ENCODE data around the gene REELD1. TPM values are rescaled to one million over a fixed set of nuclear protein-coding genes. Genes with fewer than 3 reads are reported as not detected.

Gene REELD1
- total and polyA plus RNA-seq, 2 of the 4 experiments (the other 2 are of a cell fraction): not detected

DNA sequence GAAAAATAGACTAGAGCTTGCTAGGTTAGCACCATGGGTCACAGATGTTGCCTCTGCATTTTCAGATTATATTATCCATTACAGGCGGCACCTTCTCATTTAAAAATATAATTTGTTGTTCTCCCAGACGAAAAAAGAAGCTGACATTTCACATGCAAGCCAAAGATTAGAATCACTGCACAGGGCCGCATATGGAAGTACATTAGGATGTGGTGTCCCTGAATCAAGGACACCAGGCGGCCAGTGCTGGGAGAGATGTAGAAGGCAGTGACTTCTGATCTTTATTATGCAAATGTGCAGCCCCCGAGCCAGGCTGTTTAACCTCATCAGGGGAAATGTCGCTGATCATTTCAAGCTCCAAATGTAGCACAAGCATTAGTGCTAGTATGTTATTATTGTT, 22.8 kb downstream of the REELD1 start:
- intact Hi-C loops (cut with micrococcal nuclease) (no loop called here), dilution Hi-C loops (cut with HindIII; ENCODE audit: low sequenced_read_pairs, unreplicated experiment) (no loop called here), in situ Hi-C loops (cut with MboI; ENCODE audit: low sequenced_read_pairs) (no loop called here)
- Histone ChIP-seq H3K79me1 (ENCODE audit: low read depth in 1 of 2, low read length in 2 of 2) (no peaks in the 10 kb centered on the region), H3K4me1 (ENCODE audit: control insufficient read depth, insufficient read depth, low read length) (peaks cover 2% of the 10 kb centered on the region), H2BK5ac (ENCODE audit: low read depth, low read length, poor library complexity, severe bottlenecking) (no peak overlapping the region), H4K91ac (ENCODE audit: insufficient read depth, low read depth, low read length) (no peak overlapping the region), H3K9me3 (ENCODE audit: control insufficient read depth, insufficient read depth, low read length) (peaks cover 3% of the 10 kb centered on the region; the same call in 1 of the 2 replicates), H3K4me2 (ENCODE audit: low read depth, low read length) (no peak overlapping the region), H3K18ac (ENCODE audit: low read depth, low read length) (no peak overlapping the region), H3K27me3 (ENCODE audit: control insufficient read depth, insufficient read depth, low read length) (no peaks in the 10 kb centered on the region), H3K27ac (ENCODE audit: insufficient read depth, low read length) (no peak overlapping the region), H3K36me3 (ENCODE audit: control insufficient read depth, insufficient read depth, low read length) (no peaks in the 10 kb centered on the region), H4K5ac (ENCODE audit: low read depth, low read length) (no peak overlapping the region), H3K23ac (ENCODE audit: low read depth, low read length) (no peak overlapping the region), H2AFZ (replicated peaks; ENCODE audit: low read length, poor library complexity) (no peak overlapping the region), H2AK9ac (replicated peaks; ENCODE audit: low read depth, low read length, poor library complexity) (no peak overlapping the region), H3K4ac (ENCODE audit: low read depth, low read length) (no peak overlapping the region), H3K9me1 (ENCODE audit: insufficient read depth, low read length) (peaks cover 4% of the 10 kb centered on the region; the same call in 1 of the 2 replicates), H2BK15ac (ENCODE audit: low read depth, low read length) (no peak overlapping the region), H3K14ac (replicated peaks; ENCODE audit: low read depth, low read length) (no peak overlapping the region), H2BK120ac (ENCODE audit: low read depth, low read length) (no peak overlapping the region), H3K4me3 (ENCODE audit: insufficient read depth, low read depth, low read length) (no peak overlapping the region), H3K9ac (ENCODE audit: low read depth, low read length) (no peak overlapping the region), H3K56ac (ENCODE audit: extremely low read depth, insufficient read depth, low read length) (no peak overlapping the region), H2AK5ac (ENCODE audit: low read depth, low read length) (no peak overlapping the region), H2BK20ac (ENCODE audit: low read depth, low read length) (no peak overlapping the region), H4K8ac (ENCODE audit: low read depth in 2 of 2, low read length in 2 of 2) (no peak overlapping the region), H4K20me1 (ENCODE audit: insufficient read depth, low read length) (no peaks in the 10 kb centered on the region)
- no peak for ATAC-seq (ENCODE audit: low read depth)
- no peak for DNase-seq
- TF ChIP-seq, protein P1, sequence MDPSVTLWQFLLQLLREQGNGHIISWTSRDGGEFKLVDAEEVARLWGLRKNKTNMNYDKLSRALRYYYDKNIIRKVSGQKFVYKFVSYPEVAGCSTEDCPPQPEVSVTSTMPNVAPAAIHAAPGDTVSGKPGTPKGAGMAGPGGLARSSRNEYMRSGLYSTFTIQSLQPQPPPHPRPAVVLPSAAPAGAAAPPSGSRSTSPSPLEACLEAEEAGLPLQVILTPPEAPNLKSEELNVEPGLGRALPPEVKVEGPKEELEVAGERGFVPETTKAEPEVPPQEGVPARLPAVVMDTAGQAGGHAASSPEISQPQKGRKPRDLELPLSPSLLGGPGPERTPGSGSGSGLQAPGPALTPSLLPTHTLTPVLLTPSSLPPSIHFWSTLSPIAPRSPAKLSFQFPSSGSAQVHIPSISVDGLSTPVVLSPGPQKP (IDR thresholded peaks at IDR 0.05; ENCODE audit: borderline replicate concordance, low read depth, low read length): no peak
- TF ChIP-seq, protein P2, sequence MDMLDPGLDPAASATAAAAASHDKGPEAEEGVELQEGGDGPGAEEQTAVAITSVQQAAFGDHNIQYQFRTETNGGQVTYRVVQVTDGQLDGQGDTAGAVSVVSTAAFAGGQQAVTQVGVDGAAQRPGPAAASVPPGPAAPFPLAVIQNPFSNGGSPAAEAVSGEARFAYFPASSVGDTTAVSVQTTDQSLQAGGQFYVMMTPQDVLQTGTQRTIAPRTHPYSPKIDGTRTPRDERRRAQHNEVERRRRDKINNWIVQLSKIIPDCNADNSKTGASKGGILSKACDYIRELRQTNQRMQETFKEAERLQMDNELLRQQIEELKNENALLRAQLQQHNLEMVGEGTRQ (IDR thresholded peaks at IDR 0.05; ENCODE audit: low read depth, low read length): no peak
- TF ChIP-seq POLR2A (IDR thresholded peaks at IDR 0.05; ENCODE audit: low read depth, low read length) (no peak), SMC3 (IDR thresholded peaks at IDR 0.05; ENCODE audit: low read depth, low read length) (no peak), CHD1 (IDR thresholded peaks at IDR 0.05; ENCODE audit: low read depth, low read length) (no peak), RCOR1 (IDR thresholded peaks at IDR 0.05; ENCODE audit: insufficient replicate concordance, low read length) (no peak), MAFK (IDR thresholded peaks at IDR 0.05; ENCODE audit: low read depth, low read length) (no peak), MAZ (IDR thresholded peaks at IDR 0.05; ENCODE audit: borderline replicate concordance, low read depth, low read length) (no peak), NFE2L2 (IDR thresholded peaks at IDR 0.05; ENCODE audit: low read depth, low read length) (no peak), FOS (IDR thresholded peaks at IDR 0.05; ENCODE audit: low read depth, low read length) (no peak), RAD21 (IDR thresholded peaks at IDR 0.05; ENCODE audit: low read length) (no peak), RFX5 (IDR thresholded peaks at IDR 0.05; ENCODE audit: low read depth, low read length) (no peak), MXI1 (IDR thresholded peaks at IDR 0.05; ENCODE audit: borderline replicate concordance, low read depth, low read length) (no peak), CEBPB (IDR thresholded peaks at IDR 0.05; ENCODE audit: low read depth, low read length) (no peak), BHLHE40 (IDR thresholded peaks at IDR 0.05; ENCODE audit: low read depth, low read length) (no peak)
- TF ChIP-seq, protein P3, sequence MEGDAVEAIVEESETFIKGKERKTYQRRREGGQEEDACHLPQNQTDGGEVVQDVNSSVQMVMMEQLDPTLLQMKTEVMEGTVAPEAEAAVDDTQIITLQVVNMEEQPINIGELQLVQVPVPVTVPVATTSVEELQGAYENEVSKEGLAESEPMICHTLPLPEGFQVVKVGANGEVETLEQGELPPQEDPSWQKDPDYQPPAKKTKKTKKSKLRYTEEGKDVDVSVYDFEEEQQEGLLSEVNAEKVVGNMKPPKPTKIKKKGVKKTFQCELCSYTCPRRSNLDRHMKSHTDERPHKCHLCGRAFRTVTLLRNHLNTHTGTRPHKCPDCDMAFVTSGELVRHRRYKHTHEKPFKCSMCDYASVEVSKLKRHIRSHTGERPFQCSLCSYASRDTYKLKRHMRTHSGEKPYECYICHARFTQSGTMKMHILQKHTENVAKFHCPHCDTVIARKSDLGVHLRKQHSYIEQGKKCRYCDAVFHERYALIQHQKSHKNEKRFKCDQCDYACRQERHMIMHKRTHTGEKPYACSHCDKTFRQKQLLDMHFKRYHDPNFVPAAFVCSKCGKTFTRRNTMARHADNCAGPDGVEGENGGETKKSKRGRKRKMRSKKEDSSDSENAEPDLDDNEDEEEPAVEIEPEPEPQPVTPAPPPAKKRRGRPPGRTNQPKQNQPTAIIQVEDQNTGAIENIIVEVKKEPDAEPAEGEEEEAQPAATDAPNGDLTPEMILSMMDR (conservative IDR thresholded peaks at IDR 0.05; ENCODE audit: low read depth, low read length): no peak
- ChIA-PET POLR2A (ENCODE audit: unreplicated experiment) (no interaction called here), CTCF (no interaction called here)
- BruUV-seq (replicated peaks): no TSS peak
- WGBS, 2 experiments (ENCODE audit: extremely low coverage in 2 of 2, insufficient read length in 1 of 2): 100% methylated on average over 1 of the region's 6 CpGs; no CpG with 5 or more reads in 1 of the 2 experiments

Measured in IMR-90 (cell line).